HG02981 (cell line): ENCODE data around the gene NHLRC3.
A peak's percentile ranks its signal among the peaks of the same experiment; 100 is the strongest.
"Not testable (repeated sequence)": the region's sequence is repeated elsewhere in the genome, so short reads cannot be mapped to it uniquely, and the experiment has no call there.

Source experiments
- ATAC-seq: cut with Tn5 transposase; IDR thresholded peaks from one replicate; pipeline ENCODE4 v1.9.1; 2021; ENCODE audit warnings: mild to moderate bottlenecking, moderate library complexity; ENCODE audit not compliant: unreplicated experiment

Gene NHLRC3

GRCh38 chr13:39037880-39038568 is at the start of gene NHLRC3, which contains the start of gene PROSER1:
TSS of gene NHLRC3 (plus strand) at chr13:39038456. CDS start at chr13:39038640, 184 bp downstream.
TSS of gene PROSER1 (minus strand) at chr13:39038089. CDS start at chr13:39037242, 847 bp downstream.
- peak; percentile 65 for ATAC-seq

- ATAC-seq, result no peak
Measured at GRCh38 chr13:38990693-38991092, 47.6 kb upstream of the NHLRC3 start, which contains the start of gene STOML3. TSS of gene STOML3 (minus strand) at chr13:38990831. CDS start at chr13:38990721, 110 bp downstream.

- ATAC-seq, result no peak
Measured at GRCh38 chr13:38993381-38993780, 44.9 kb upstream of the NHLRC3 start.

GRCh38 chr13:38998739-38999138 is 39.5 kb upstream of the NHLRC3 start:
- no peak for ATAC-seq

GRCh38 chr13:39006371-39007111 is 31.7 kb upstream of the NHLRC3 start:
- ATAC-seq, result not testable (repeated sequence)

- ATAC-seq, result no peak
Measured at GRCh38 chr13:39012608-39013007, 25.6 kb upstream of the NHLRC3 start.

GRCh38 chr13:39013462-39013861 is 24.8 kb upstream of the NHLRC3 start:
- ATAC-seq, result no peak

- ATAC-seq, result peak; percentile 80
Measured at GRCh38 chr13:39016087-39016486, 22.2 kb upstream of the NHLRC3 start.

GRCh38 chr13:39016787-39017186 is 21.5 kb upstream of the NHLRC3 start:
- peak; percentile 73 for ATAC-seq

- no peak for ATAC-seq
Measured at GRCh38 chr13:39020853-39021462, 17.3 kb upstream of the NHLRC3 start.

- no peak for ATAC-seq
Measured at GRCh38 chr13:39023316-39023715, 14.9 kb upstream of the NHLRC3 start.

- no peak for ATAC-seq
Measured at GRCh38 chr13:39023761-39024160, 14.5 kb upstream of the NHLRC3 start.

GRCh38 chr13:39025433-39025839 is 12.8 kb upstream of the NHLRC3 start:
- ATAC-seq, result no peak

GRCh38 chr13:39032150-39032549 is 6.1 kb upstream of the NHLRC3 start:
- no peak for ATAC-seq

- no peak for ATAC-seq
Measured at GRCh38 chr13:39034085-39034484, 4.2 kb upstream of the NHLRC3 start.

GRCh38 chr13:39035204-39035603 is 3.1 kb upstream of the NHLRC3 start:
- no peak for ATAC-seq

- ATAC-seq, result no peak
Measured at GRCh38 chr13:39035799-39036198, 2.5 kb upstream of the NHLRC3 start.

- no peak for ATAC-seq
Measured at GRCh38 chr13:39036212-39036611, 2.0 kb upstream of the NHLRC3 start.

GRCh38 chr13:39037410-39037879 is 811 bp upstream of the NHLRC3 start:
- no peak for ATAC-seq

- peak; percentile 34 for ATAC-seq
Measured at GRCh38 chr13:39038569-39039030, 344 bp downstream of the NHLRC3 start.

GRCh38 chr13:39039041-39039440 is 785 bp downstream of the NHLRC3 start:
- no peak for ATAC-seq
